WTC11 (cell line): ENCODE data around the gene TSC22D3. TPM values are rescaled to one million over a fixed set of nuclear protein-coding genes. Genes with fewer than 3 reads are reported as not detected.

Source experiments
- ATAC-seq: fragments of 200-7000 bp; cut with Tn5 transposase; 2 replicates; pipeline ENCODE4 v1.10.0; 2021; ENCODE audit warnings: mild to moderate bottlenecking, moderate library complexity
- CTCF ChIA-PET: fragments of 300-600 bp; sonication (Branson Sonifier 250); formaldehyde crosslinking; loops from one replicate; lab custom pipeline; 2021; ENCODE audit warnings: antibody characterized with exemption; lab: Charles Lee
- POLR2A ChIA-PET: fragments of 350-600 bp; sonication (Branson Sonifier 250); formaldehyde crosslinking; loops from one replicate; lab custom pipeline; 2021; ENCODE audit warnings: antibody characterized with exemption; lab: Charles Lee
- DNase-seq: peaks from one replicate; pipeline ENCODE4 v3.0.0; 2021; ENCODE audit warnings: low spot score
- H3K27ac Mint-ChIP-seq: 2 replicates; pipeline ENCODE4 v1.8.0; 2021; ENCODE audit warnings: mixed read lengths
- H3K27me3 Mint-ChIP-seq: 2 replicates; pipeline ENCODE4 v1.8.0; 2021; ENCODE audit warnings: low read depth, mild to moderate bottlenecking, moderate library complexity, mixed read lengths
- H3K36me3 Mint-ChIP-seq: 2 replicates; pipeline ENCODE4 v1.8.0; 2021; ENCODE audit warnings: mixed read lengths
- H3K4me1 Mint-ChIP-seq: 2 replicates; pipeline ENCODE4 v1.8.0; 2022; ENCODE audit warnings: mixed read lengths
- H3K4me3 Mint-ChIP-seq: 2 replicates; pipeline ENCODE4 v1.8.0; 2021; ENCODE audit warnings: mild to moderate bottlenecking, moderate library complexity, mixed read lengths
- H3K9me3 Mint-ChIP-seq: 2 replicates; pipeline ENCODE4 v1.8.0; 2021; ENCODE audit warnings: mixed read lengths
- AFF4 ChIP-seq: sonication (generic); formaldehyde crosslinking; IDR thresholded peaks from 2 replicates; pipeline ENCODE4 v1.8.1; 2023; ENCODE audit warnings: mild to moderate bottlenecking, missing genetic modification reagents, borderline replicate concordance
- ATF2 ChIP-seq: sonication (generic); formaldehyde crosslinking; IDR thresholded peaks from 2 replicates; pipeline ENCODE4 v1.8.1; 2022; ENCODE audit warnings: low read depth, missing genetic modification reagents, borderline replicate concordance
- ATF3 ChIP-seq: sonication (generic); formaldehyde crosslinking; conservative IDR thresholded peaks from 2 replicates; pipeline ENCODE4 v1.8.1; 2022; ENCODE audit warnings: mild to moderate bottlenecking, missing genetic modification reagents
- CBFB ChIP-seq: sonication (generic); formaldehyde crosslinking; IDR thresholded peaks from 2 replicates; pipeline ENCODE4 v1.8.1; 2022; ENCODE audit warnings: mild to moderate bottlenecking, low read depth, missing genetic modification reagents
- CDX4 ChIP-seq: fragments of 250-450 bp; sonication (Bioruptor Pico); IDR thresholded peaks from 2 replicates; pipeline ENCODE4 v1.9.0; 2021; ENCODE audit warnings: moderate library complexity, mild to moderate bottlenecking, inconsistent platforms, borderline replicate concordance
- ELF4 ChIP-seq: sonication (generic); formaldehyde crosslinking; IDR thresholded peaks from 2 replicates; pipeline ENCODE4 v1.8.1; 2022; ENCODE audit warnings: low read depth, mild to moderate bottlenecking, moderate library complexity, missing genetic modification reagents
- FOXK1 ChIP-seq: sonication (generic); formaldehyde crosslinking; IDR thresholded peaks from 2 replicates; pipeline ENCODE4 v1.8.0; 2022; ENCODE audit warnings: mild to moderate bottlenecking, moderate library complexity, missing genetic modification reagents
- IRF1 ChIP-seq: sonication (generic); formaldehyde crosslinking; IDR thresholded peaks from 2 replicates; pipeline ENCODE4 v1.8.0; 2023; ENCODE audit warnings: missing genetic modification reagents
- JUN ChIP-seq: sonication (generic); formaldehyde crosslinking; IDR thresholded peaks from 2 replicates; pipeline ENCODE4 v1.8.0; 2023; ENCODE audit warnings: mild to moderate bottlenecking, missing genetic modification reagents
- NFATC4 ChIP-seq: fragments of 250-450 bp; sonication (Bioruptor Pico); IDR thresholded peaks from 2 replicates; pipeline ENCODE4 v1.9.0; 2021; ENCODE audit warnings: mild to moderate bottlenecking
- NFE2L1 ChIP-seq: sonication (generic); formaldehyde crosslinking; IDR thresholded peaks from 2 replicates; pipeline ENCODE4 v1.8.1; 2023; ENCODE audit warnings: missing genetic modification reagents
- NFYB ChIP-seq: sonication (generic); formaldehyde crosslinking; conservative IDR thresholded peaks from 2 replicates; pipeline ENCODE4 v1.8.0; 2022; ENCODE audit warnings: low read depth, missing genetic modification reagents
- NR1H2 ChIP-seq: sonication (generic); formaldehyde crosslinking; IDR thresholded peaks from 2 replicates; pipeline ENCODE4 v1.9.0; 2021; ENCODE audit warnings: mild to moderate bottlenecking, moderate library complexity, missing genetic modification reagents
- OVOL2 ChIP-seq: fragments of 250-450 bp; sonication (Bioruptor Pico); IDR thresholded peaks from 2 replicates; pipeline ENCODE4 v1.9.0; 2021; ENCODE audit warnings: mild to moderate bottlenecking, borderline replicate concordance
- PREB ChIP-seq: sonication (generic); formaldehyde crosslinking; IDR thresholded peaks from 2 replicates; pipeline ENCODE4 v1.8.1; 2022; ENCODE audit warnings: mild to moderate bottlenecking, missing genetic modification reagents, moderate library complexity, borderline replicate concordance
- PRRX2 ChIP-seq: fragments of 250-450 bp; sonication (Bioruptor Pico); IDR thresholded peaks from 2 replicates; pipeline ENCODE4 v1.8.0; 2021; ENCODE audit warnings: mild to moderate bottlenecking
- RORB ChIP-seq: fragments of 250-450 bp; sonication (Bioruptor Pico); IDR thresholded peaks from 2 replicates; pipeline ENCODE4 v1.9.0; 2021; ENCODE audit warnings: mild to moderate bottlenecking
- TCF7 ChIP-seq: sonication (generic); formaldehyde crosslinking; IDR thresholded peaks from 2 replicates; pipeline ENCODE4 v1.8.0; 2022; ENCODE audit warnings: mild to moderate bottlenecking, low read depth, missing genetic modification reagents, moderate library complexity
- ZBTB43 ChIP-seq: sonication (generic); formaldehyde crosslinking; IDR thresholded peaks from 2 replicates; pipeline ENCODE4 v1.8.1; 2023; ENCODE audit warnings: mild to moderate bottlenecking, missing genetic modification reagents
- ZMAT4 ChIP-seq: fragments of 250-450 bp; sonication (Bioruptor Pico); IDR thresholded peaks from 2 replicates; pipeline ENCODE4 v1.9.0; 2021; ENCODE audit warnings: mild to moderate bottlenecking
- ZNF232 ChIP-seq: sonication (generic); formaldehyde crosslinking; IDR thresholded peaks from 2 replicates; pipeline ENCODE4 v1.8.0; 2022; ENCODE audit warnings: mild to moderate bottlenecking, missing genetic modification reagents
- ZNF396 ChIP-seq: fragments of 250-450 bp; sonication (Bioruptor Pico); IDR thresholded peaks from 2 replicates; pipeline ENCODE4 v1.8.0; 2021; ENCODE audit warnings: mild to moderate bottlenecking, moderate library complexity, borderline replicate concordance
- ZNF512 ChIP-seq: sonication (generic); formaldehyde crosslinking; IDR thresholded peaks from 2 replicates; pipeline ENCODE4 v1.8.1; 2022; ENCODE audit warnings: missing genetic modification reagents, borderline replicate concordance
- ZSCAN18 ChIP-seq: fragments of 250-450 bp; sonication (Bioruptor Pico); IDR thresholded peaks from 2 replicates; pipeline ENCODE4 v2.1.2; 2022; ENCODE audit warnings: mild to moderate bottlenecking, moderate library complexity
- total RNA-seq: library from RNA; stranded (reverse); gene quantifications from 3 replicates; pipeline ENCODE4 v1.2.3, GENCODE V29; 2021

The TSC22D3 gene
- total RNA-seq, 1 experiment from 2014 or later = 15.7 TPM

GRCh38 chrX:107787827-107788226 lies 12.2 kb upstream of the TSC22D3 start:
- Mint-ChIP-seq H3K4me3 (no peak overlapping the region), H3K4me1 (no peaks in the 10 kb centered on the region), H3K36me3 (no peaks in the 10 kb centered on the region), H3K27me3 (no peaks in the 10 kb centered on the region), H3K27ac (no peak overlapping the region), H3K9me3 (no peaks in the 10 kb centered on the region)
- ATAC-seq (no peak), DNase-seq (no peak)
- TF ChIP-seq RORB = no peak
- no peak for TF ChIP-seq JUN (CRISPR knock-in tag)
- no peak for TF ChIP-seq ATF2 (CRISPR knock-in tag)
- no peak for TF ChIP-seq ELF4 (CRISPR knock-in tag)
- no peak for TF ChIP-seq NFATC4 (CRISPR knock-in tag)
- TF ChIP-seq ZNF232 = no peak
- TF ChIP-seq IRF1 = no peak
- TF ChIP-seq NR1H2 (CRISPR knock-in tag) = no peak
- TF ChIP-seq AFF4 (CRISPR knock-in tag) = no peak
- no peak for TF ChIP-seq CDX4 (CRISPR knock-in tag)
- TF ChIP-seq ZMAT4 (CRISPR knock-in tag) = no peak
- no peak for TF ChIP-seq NFYB (CRISPR knock-in tag)
- TF ChIP-seq ZNF396 (CRISPR knock-in tag) = no peak
- no peak for TF ChIP-seq ZBTB43 (CRISPR knock-in tag)
- TF ChIP-seq TCF7 = no peak
- CTCF ChIA-PET = interaction anchor here (1.2 kb wide), 1 partner anchor 11 kb away, joined by 3 read pairs; the partner anchor contains the start of gene NCBP2L
- POLR2A ChIA-PET = no interaction called here

- Mint-ChIP-seq H3K27me3 (peaks cover 12% of the 10 kb centered on the region), H3K36me3 (no peaks in the 10 kb centered on the region), H3K4me1 (peaks cover 7% of the 10 kb centered on the region; the same call in 1 of the 2 replicates), H3K27ac (no peak overlapping the region), H3K9me3 (no peaks in the 10 kb centered on the region), H3K4me3 (no peak overlapping the region)
- no peak for DNase-seq
- ATAC-seq = no peak
- ChIA-PET POLR2A (no interaction called here), CTCF (interaction anchor here (0.6 to 2.2 kb wide), 5 partner anchors 15 to 126 kb away, joined by 3 to 12 read pairs (median 5); no protein-coding TSS in a partner anchor)
- no peak for TF ChIP-seq ZNF512
- TF ChIP-seq ZSCAN18 (CRISPR knock-in tag) = no peak
- no peak for TF ChIP-seq NFE2L1 (CRISPR knock-in tag)
- TF ChIP-seq PREB (CRISPR knock-in tag) = no peak
- no peak for TF ChIP-seq FOXK1 (CRISPR knock-in tag)
- TF ChIP-seq CBFB (CRISPR knock-in tag) = no peak
- TF ChIP-seq PRRX2 (CRISPR knock-in tag) = no peak
- no peak for TF ChIP-seq ATF3 (CRISPR knock-in tag)
- no peak for TF ChIP-seq OVOL2 (CRISPR knock-in tag)
Measured at GRCh38 chrX:107780525-107780924, 4.9 kb upstream of the TSC22D3 start.
